Small intestine (tissue), 7 donors: Measurements from ENCODE around the gene GNB1L. TPM values are rescaled to one million over a fixed set of nuclear protein-coding genes. Genes with fewer than 3 reads are reported as not detected.

Experiments
- DNase-seq, 2 donors: peaks; one replicate each; pipeline versions ENCODE4 v3.0.0 to v3.0.0-alpha.2; 2013
- FAIRE-seq: peaks from 2 replicates; lab custom pipeline; 2012; peaks lifted over from hg19 to GRCh38; lab: Jason Lieb, UNC
- H3K27ac ChIP-seq, 3 donors: one replicate each; pipeline ENCODE4 v1.5.1; 2013; ENCODE audit warnings: low read length in 2 of 3, mild to moderate bottlenecking in 2 of 3, control low read depth in 1 of 3, inconsistent platforms in 1 of 3, low read depth in 1 of 3, moderate library complexity in 1 of 3
- H3K27me3 ChIP-seq, 3 donors: one replicate each; pipeline ENCODE4 v1.6.1; 2013; ENCODE audit warnings: low read length in 3 of 3, inconsistent platforms in 1 of 3; ENCODE audit not compliant: control insufficient read depth in 3 of 3, insufficient read depth in 3 of 3
- H3K36me3 ChIP-seq, 3 donors: one replicate each; pipeline ENCODE4 v1.6.1; 2013; ENCODE audit warnings: low read length in 3 of 3, inconsistent platforms in 1 of 3, low read depth in 1 of 3, mild to moderate bottlenecking in 1 of 3, moderate library complexity in 1 of 3; ENCODE audit not compliant: control insufficient read depth in 3 of 3, insufficient read depth in 2 of 3
- H3K4me1 ChIP-seq, 3 donors: one replicate each; pipeline ENCODE4 v1.6.1; 2013; ENCODE audit warnings: low read length in 2 of 3, inconsistent platforms in 1 of 3, low read depth in 1 of 3, mild to moderate bottlenecking in 1 of 3, moderate library complexity in 1 of 3; ENCODE audit not compliant: control insufficient read depth in 3 of 3, insufficient read depth in 2 of 3
- H3K4me3 ChIP-seq, 3 donors: one replicate each; pipeline ENCODE4 v1.5.1; 2013; ENCODE audit warnings: low read length in 3 of 3, control low read depth in 1 of 3, inconsistent platforms in 1 of 3, low read depth in 1 of 3, mild to moderate bottlenecking in 1 of 3, moderate library complexity in 1 of 3
- H3K9me3 ChIP-seq, 2 donors: one replicate each; pipeline ENCODE4 v1.6.1; 2013; ENCODE audit warnings: low read depth in 1 of 2, low read length in 1 of 2; ENCODE audit not compliant: control insufficient read depth in 2 of 2, insufficient read depth in 1 of 2
- WGBS, 3 donors: extraction: QIAGEN DNeasy Blood & Tissue Kit; methylation state at CpG; one replicate each; pipeline ENCODE4 v1.1.7; 2013; 5-methylcytosine and 5-hydroxymethylcytosine counted together
- polyA plus RNA-seq, 4 donors: library from polyadenylated mRNA; stranded (reverse) in 3 of 4; unstranded in 1 of 4; fragments of 200-250 nt in 3 of 4; fragments of 120-200 nt in 1 of 4; gene quantifications; one replicate each; pipeline versions ENCODE4 v1.2.1 to v1.2.3, GENCODE V29; 2013
- donor health status: healthy with polysubstance abuse.
- donor health status: control.
- donor health status: control.
- donor health status: Bipolar disorder and iron deficiency.
- donor health status: healthy.

The GNB1L gene
- polyA plus RNA-seq, 4 donors, result 4.0 to 18.9 (median 9.8) TPM

DNA sequence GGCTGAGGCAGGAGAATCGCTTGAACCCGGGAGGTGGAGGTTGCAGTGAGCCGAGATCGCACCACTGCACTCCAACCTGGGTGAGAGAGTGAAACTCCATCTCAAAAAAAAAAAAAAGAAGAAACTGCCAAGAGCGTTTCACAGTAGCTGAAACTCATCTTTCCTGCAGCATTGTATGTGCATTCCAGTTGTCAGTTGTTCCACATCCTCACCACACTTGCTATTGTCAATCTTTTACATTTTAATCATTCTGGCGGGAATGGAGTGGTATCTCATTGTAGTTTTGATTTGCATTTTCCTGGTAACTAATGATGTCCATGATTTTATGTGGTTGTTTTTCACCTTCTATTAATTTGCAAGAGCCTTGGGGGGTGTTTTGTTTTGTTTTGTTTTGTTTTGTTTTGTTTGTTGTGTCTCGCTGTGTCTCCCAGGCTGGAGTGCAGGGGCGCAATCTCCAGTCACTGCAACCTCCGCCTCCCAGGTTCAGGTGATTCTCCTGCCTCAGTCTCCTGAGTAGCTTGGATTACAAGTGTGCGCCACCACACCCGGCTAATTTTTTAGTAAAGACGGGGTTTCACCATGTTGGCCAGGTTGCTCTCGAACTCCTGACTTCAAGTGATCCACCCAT is 8.1 kb upstream of the GNB1L start:
- H3K27me3 ChIP-seq, result no peaks in the 10 kb centered on the region
- peaks cover 0 to 7% (median 0%) of the 10 kb centered on the region in 3 donors for H3K36me3 ChIP-seq
- H3K4me1 ChIP-seq, result no peaks in the 10 kb centered on the region
- H3K9me3 ChIP-seq, result no peaks in the 10 kb centered on the region
- DNase-seq (no peak), FAIRE-seq (no peak)
- WGBS, 3 donors, result 92 to 96% (median 93%) methylated on average over 13 of the region's 13 CpGs
- no peak overlapping the region for H3K4me3 ChIP-seq
- no peak overlapping the region for H3K27ac ChIP-seq

DNA sequence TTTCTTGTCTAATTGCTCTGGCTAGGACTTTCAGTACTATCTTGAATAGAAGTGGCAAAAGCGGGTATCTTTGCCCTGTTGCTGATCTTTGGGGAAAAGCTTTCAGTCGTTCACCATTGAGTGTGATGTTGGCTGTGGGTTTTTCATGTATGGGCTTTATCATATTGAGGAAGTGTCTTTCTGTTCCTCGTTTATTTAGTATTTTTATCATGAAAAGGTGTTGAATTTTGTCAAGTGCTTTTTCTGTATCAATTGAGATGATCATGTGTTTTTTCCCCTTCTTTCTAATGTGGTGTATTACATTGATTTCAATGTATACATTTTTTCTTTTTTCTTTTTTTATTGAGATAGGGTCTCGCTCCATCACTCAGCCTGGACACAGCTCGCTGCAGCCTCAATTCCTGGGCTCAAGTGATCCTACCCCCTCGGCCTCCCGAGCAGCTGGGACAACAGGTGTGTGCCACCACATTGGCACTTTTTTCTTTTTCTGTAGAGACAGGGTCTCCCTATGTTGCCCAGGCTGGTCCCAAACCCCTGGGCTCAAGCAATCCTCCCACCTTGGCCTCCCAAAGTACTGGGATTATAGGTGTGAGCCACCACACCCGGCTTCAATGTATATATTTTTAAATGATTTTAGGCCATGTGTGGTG is 5.3 kb upstream of the GNB1L start:
- FAIRE-seq (no peak), DNase-seq (no peak)
- Histone ChIP-seq H3K4me1 (peaks cover 0 to 12% (median 3%) of the 10 kb centered on the region in 3 donors), H3K27me3 (no peaks in the 10 kb centered on the region), H3K36me3 (peaks cover 0 to 7% (median 0%) of the 10 kb centered on the region in 3 donors), H3K27ac (no peak overlapping the region), H3K9me3 (no peaks in the 10 kb centered on the region), H3K4me3 (no peak overlapping the region)
- 94 to 95% (median 95%) methylated on average over 8 of the region's 8 CpGs for WGBS, 3 donors

DNA sequence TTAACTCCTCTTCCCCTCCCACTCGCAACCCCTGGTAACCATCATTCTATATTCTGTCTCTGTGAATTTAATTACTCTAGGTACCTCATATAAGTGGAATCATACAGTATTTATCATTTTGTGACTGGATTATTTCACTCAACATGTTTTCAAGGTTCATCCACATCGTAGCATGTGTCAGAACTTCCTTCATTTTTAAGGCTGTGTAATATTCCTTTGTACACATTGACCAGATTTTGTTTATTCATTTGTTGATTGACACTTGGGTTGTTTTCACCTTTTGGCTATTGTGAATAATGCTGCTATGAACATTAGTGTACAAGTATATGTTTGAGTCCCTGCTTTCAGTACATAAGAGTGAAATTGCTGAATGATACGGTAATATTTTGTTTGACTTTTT is 2.7 kb upstream of the GNB1L start:
- no peak overlapping the region for H3K4me3 ChIP-seq
- peaks cover 0 to 25% (median 10%) of the 10 kb centered on the region in 3 donors for H3K4me1 ChIP-seq
- peaks cover 0 to 12% (median 0%) of the 10 kb centered on the region in 3 donors for H3K36me3 ChIP-seq
- DNase-seq (no peak), FAIRE-seq (no peak)
- H3K9me3 ChIP-seq, result no peaks in the 10 kb centered on the region
- no peak overlapping the region for H3K27ac ChIP-seq
- H3K27me3 ChIP-seq, result no peaks in the 10 kb centered on the region
- 95 to 100% (median 98%) methylated on average over 3 of the region's 3 CpGs for WGBS, 3 donors

DNA sequence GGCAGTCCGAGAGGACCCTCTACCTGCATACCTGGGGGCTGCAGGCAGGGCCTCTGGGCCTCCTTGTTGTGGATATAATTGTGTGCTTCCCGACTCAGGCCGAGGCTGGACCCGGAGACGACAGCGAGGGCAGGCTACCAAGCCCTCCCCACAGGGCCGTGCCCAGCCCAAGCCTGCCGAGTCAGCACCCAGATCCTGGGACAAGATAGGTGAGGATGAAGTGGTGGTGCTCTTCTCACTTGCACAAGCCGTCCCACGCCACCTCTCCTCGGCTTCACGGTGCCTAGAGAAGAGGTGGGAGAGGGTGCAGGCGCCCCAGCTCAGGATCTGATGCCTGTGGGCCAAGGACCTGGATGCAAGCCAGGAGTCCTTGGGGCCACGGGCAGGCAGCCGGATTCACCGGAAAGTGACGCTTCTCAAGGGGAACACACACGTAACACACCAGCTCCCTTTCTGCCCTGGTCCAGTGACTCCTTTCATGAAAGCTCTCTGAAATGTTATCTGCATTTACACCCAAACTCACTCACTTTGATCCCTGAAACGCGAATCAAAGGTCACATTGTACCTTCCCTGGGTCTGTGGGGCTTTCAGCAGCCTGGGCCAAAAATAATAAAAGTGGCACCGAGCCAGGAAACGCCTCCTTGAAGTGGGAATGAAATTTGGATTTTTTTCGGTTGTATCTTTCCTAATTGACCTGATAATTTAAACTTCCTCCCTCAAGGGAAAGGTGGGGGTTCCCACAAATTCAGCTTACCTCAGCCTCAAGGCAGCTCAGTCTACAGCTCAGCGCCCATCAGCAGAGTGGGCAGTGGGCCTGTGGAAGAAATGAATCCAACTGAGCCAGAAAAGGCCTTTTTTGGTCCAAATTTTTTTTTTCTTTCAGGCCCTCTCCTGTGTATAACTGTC is 1.1 kb upstream of the GNB1L start:
- no peaks in the 10 kb centered on the region for H3K9me3 ChIP-seq
- H3K4me3 ChIP-seq, result peak overlapping the region; percentile 64 to 94 (median 90)
- peaks cover 4 to 28% (median 4%) of the 10 kb centered on the region in 3 donors for H3K36me3 ChIP-seq
- peaks cover 0 to 30% (median 10%) of the 10 kb centered on the region in 3 donors for H3K4me1 ChIP-seq
- DNase-seq (peak; percentile 58 to 73), FAIRE-seq (no peak)
- peak overlapping the region; percentile 73 to 93 (median 89) for H3K27ac ChIP-seq
- 3 to 5% (median 4%) methylated on average over 23 to 24 of the region's 24 CpGs for WGBS, 3 donors
- no peaks in the 10 kb centered on the region for H3K27me3 ChIP-seq

DNA sequence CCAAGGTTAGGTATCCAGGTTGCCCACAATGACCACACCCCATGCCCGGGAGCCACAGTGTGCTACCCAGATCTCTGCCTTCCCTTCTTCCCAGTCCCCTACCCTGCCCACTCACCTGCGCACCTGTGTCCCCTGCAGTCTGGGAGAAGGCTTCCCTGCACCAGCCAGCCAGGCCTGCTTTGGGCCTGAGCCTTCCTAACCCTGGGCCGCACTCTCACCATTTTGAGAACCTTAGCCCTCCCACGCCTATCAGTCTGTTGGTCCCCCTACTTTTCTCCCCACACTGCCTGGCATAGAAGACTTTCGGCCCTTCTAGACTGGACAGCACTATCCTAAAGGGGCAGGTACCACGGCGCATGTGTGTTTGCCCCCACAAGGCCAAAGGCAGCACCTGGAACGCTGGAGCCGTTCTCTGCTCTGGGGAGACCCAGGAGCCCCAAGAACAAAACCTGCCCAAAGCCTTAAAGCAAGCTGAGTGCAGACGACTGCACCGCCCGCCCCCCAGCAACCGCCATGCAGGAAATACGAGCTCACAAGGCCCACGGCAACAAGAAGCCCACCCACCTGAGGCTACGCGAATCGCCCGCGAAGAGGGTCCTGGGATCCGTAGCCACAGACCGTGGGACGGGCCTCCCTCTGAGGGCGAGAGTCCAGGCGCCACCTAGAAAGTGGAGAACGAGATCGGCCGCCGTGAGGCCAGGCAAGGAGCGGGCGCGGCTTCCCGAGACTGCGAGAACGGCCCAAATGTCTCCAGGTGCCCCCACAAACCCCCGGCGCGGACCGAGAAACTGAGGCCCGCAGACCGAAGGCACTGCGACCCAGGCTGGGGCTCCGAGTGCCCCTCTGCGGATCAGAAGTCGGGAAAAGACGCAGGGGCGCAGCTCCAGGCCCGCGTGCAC is 546 bp downstream of the GNB1L start:
- Histone ChIP-seq H3K4me1 (peaks cover 0 to 43% (median 10%) of the 10 kb centered on the region in 3 donors), H3K4me3 (peak overlapping the region; percentile 70 to 90 (median 88)), H3K36me3 (peaks cover 4 to 33% (median 4%) of the 10 kb centered on the region in 3 donors), H3K27ac (peak overlapping the region; percentile 68 to 94 (median 89)), H3K9me3 (no peaks in the 10 kb centered on the region), H3K27me3 (no peaks in the 10 kb centered on the region)
- peak; percentile 22 to 57 for DNase-seq
- 1% methylated on average over 38 to 49 of the region's 49 CpGs for whole genome bisulfite sequencing, 3 donors
- FAIRE-seq, result no peak

DNA sequence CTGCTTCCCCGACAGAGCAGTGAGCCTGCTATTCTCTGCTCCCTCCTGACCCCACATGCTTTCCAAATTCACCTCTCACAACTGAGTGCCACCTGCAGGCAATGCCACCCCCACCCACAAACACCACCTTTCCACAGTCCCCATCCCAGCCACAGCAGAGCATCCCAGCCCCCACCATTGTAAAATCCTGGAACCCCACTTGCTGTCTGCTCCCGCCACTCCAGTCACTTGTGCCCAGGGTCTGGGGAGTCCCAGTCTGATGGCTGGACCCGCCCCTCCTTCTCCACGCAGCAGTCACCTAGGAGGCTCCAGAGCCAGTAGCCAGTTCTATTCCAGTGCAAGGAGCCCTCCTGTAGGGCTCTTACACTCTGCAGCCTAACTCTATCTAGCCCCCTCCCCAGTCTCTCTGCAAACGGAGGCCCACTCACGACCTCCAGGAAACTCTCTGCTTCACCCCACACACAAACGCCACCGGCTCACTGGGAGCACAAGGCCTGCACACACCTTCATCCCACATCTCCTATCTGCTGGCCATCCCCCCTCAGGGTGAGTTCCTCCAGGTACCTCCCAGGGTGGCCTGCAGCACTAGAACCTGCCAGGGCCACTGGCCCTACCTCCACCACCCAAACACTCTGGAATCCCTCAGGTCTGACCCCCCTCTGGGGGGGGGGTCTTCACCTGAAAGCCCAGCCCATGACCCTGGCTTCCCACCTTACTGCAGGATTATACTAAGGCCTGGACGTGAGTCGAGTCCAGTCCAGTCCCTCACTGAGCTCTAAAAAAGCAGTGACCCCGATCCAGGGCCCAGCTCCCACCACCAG is 1.4 kb downstream of the GNB1L start:
- Histone ChIP-seq H3K36me3 (peaks cover 4 to 39% (median 4%) of the 10 kb centered on the region in 3 donors), H3K27me3 (no peaks in the 10 kb centered on the region), H3K4me3 (peak overlapping the region in 2 of 3 donors; percentile 88 to 90), H3K27ac (peak overlapping the region in 1 of 3 donors; percentile 68), H3K9me3 (no peaks in the 10 kb centered on the region), H3K4me1 (peaks cover 0 to 51% (median 10%) of the 10 kb centered on the region in 3 donors)
- FAIRE-seq (no peak), DNase-seq (no peak)
- 13 to 38% (median 21%) methylated on average over 11 of the region's 11 CpGs for WGBS, 3 donors

DNA sequence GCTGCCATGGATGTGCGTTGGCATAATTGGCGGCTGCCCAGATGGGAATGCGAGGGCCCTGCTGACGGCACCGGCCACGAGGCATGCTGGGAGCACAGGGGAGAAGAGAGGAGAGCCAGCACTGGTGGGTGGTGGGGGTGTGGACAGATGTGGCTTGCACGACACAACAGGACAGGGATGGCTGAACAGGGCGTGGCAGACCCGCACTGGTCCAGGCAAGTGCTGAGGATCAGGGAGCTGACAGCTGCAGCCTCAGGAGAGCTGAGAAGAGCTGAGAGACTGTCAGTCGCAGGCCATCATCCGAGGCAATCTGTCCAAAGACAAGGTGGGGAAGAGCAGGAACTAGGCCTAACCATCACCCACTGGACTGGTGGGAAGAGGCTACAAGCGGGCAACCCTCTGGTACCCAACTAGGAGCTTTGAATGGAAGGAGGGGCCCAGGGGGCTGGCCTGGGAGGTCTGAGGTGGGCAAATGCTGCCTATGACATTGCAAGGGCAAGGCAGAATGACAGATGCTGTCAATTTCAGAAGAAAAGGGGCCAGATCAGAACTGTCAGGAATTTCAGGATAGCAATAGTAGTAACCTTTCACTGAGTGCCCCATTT is 2.4 kb downstream of the GNB1L start:
- peaks cover 4 to 43% (median 4%) of the 10 kb centered on the region in 3 donors for H3K36me3 ChIP-seq
- H3K4me3 ChIP-seq, result peak overlapping the region in 1 of 3 donors; percentile 90
- no peaks in the 10 kb centered on the region for H3K27me3 ChIP-seq
- 84 to 89% (median 85%) methylated on average over 12 of the region's 12 CpGs for WGBS, 3 donors
- no peaks in the 10 kb centered on the region for H3K9me3 ChIP-seq
- peaks cover 0 to 53% (median 10%) of the 10 kb centered on the region in 3 donors for H3K4me1 ChIP-seq
- H3K27ac ChIP-seq, result no peak overlapping the region
- DNase-seq (no peak), FAIRE-seq (no peak)
